Activated naive CD8-positive, alpha-beta T cell treated with anti-CD3 and anti-CD28 coated beads for 36 hours (primary cell): ENCODE results near the gene CERS6. TPM values are rescaled to one million over a fixed set of nuclear protein-coding genes. Genes with fewer than 3 reads are reported as not detected.

Experiments
- DNase-seq: peaks from one replicate; pipeline ENCODE4 v3.0.0; 2021
- H3K27ac Mint-ChIP-seq: one replicate; pipeline ENCODE4 v1.8.0; 2022; ENCODE audit warnings: mild to moderate bottlenecking, moderate library complexity, mixed read lengths
- H3K27me3 Mint-ChIP-seq: one replicate; pipeline ENCODE4 v1.8.0; 2022; ENCODE audit warnings: mild to moderate bottlenecking, mixed read lengths
- H3K36me3 Mint-ChIP-seq: one replicate; pipeline ENCODE4 v1.8.0; 2021; ENCODE audit warnings: mild to moderate bottlenecking, mixed read lengths
- H3K4me1 Mint-ChIP-seq: one replicate; pipeline ENCODE4 v1.8.0; 2021; ENCODE audit warnings: mixed read lengths
- H3K4me3 Mint-ChIP-seq: one replicate; pipeline ENCODE4 v1.8.0; 2022; ENCODE audit warnings: mild to moderate bottlenecking, moderate library complexity, mixed read lengths
- H3K9me3 Mint-ChIP-seq: one replicate; pipeline ENCODE4 v1.8.0; 2022; ENCODE audit warnings: mixed read lengths
- total RNA-seq, 2 experiments: library from RNA; stranded (reverse); gene quantifications; one replicate each; pipeline ENCODE4 v1.2.3, GENCODE V29; 2021

Gene CERS6
- total RNA-seq, 2 experiments from 2014 or later: 20.6 to 21.3 TPM

GRCh38 chr2:168585700-168586099 is 129.6 kb downstream of the CERS6 start:
- DNase-seq: no peak
- H3K4me1 Mint-ChIP-seq: peaks cover 60% of the 10 kb centered on the region
- H3K27me3 Mint-ChIP-seq: no peaks in the 10 kb centered on the region
- no peak overlapping the region for H3K4me3 Mint-ChIP-seq
- H3K9me3 Mint-ChIP-seq: peaks cover 2% of the 10 kb centered on the region
- peaks cover 33% of the 10 kb centered on the region for H3K36me3 Mint-ChIP-seq
- H3K27ac Mint-ChIP-seq: no peak overlapping the region

- H3K27me3 Mint-ChIP-seq: no peaks in the 10 kb centered on the region
- H3K36me3 Mint-ChIP-seq: peaks cover 23% of the 10 kb centered on the region
- peaks cover 49% of the 10 kb centered on the region for H3K4me1 Mint-ChIP-seq
- no peak overlapping the region for H3K4me3 Mint-ChIP-seq
- DNase-seq: no peak
- no peak overlapping the region for H3K27ac Mint-ChIP-seq
- no peaks in the 10 kb centered on the region for H3K9me3 Mint-ChIP-seq
Observed at GRCh38 chr2:168587307-168587706, 131.2 kb downstream of the CERS6 start.

- no peaks in the 10 kb centered on the region for H3K27me3 Mint-ChIP-seq
- no peak overlapping the region for H3K4me3 Mint-ChIP-seq
- peaks cover 31% of the 10 kb centered on the region for H3K4me1 Mint-ChIP-seq
- no peak overlapping the region for H3K27ac Mint-ChIP-seq
- no peaks in the 10 kb centered on the region for H3K9me3 Mint-ChIP-seq
- DNase-seq: no peak
- H3K36me3 Mint-ChIP-seq: peaks cover 15% of the 10 kb centered on the region
Observed at GRCh38 chr2:168589236-168590211, 133.5 kb downstream of the CERS6 start.

- no peak for DNase-seq
- peaks cover 20% of the 10 kb centered on the region for H3K36me3 Mint-ChIP-seq
- H3K27ac Mint-ChIP-seq: no peak overlapping the region
- H3K27me3 Mint-ChIP-seq: no peaks in the 10 kb centered on the region
- H3K9me3 Mint-ChIP-seq: peaks cover 1% of the 10 kb centered on the region
- H3K4me3 Mint-ChIP-seq: no peak overlapping the region
- H3K4me1 Mint-ChIP-seq: peaks cover 35% of the 10 kb centered on the region
Observed at GRCh38 chr2:168592181-168592831, 136.2 kb downstream of the CERS6 start.

- Mint-ChIP-seq H3K4me3 (no peak overlapping the region), H3K4me1 (peaks cover 30% of the 10 kb centered on the region), H3K36me3 (peaks cover 14% of the 10 kb centered on the region), H3K27me3 (no peaks in the 10 kb centered on the region), H3K27ac (no peak overlapping the region), H3K9me3 (peaks cover 1% of the 10 kb centered on the region)
- no peak for DNase-seq
Observed at GRCh38 chr2:168593713-168594112, 137.6 kb downstream of the CERS6 start.

GRCh38 chr2:168594778-168595177 is 138.7 kb downstream of the CERS6 start:
- Mint-ChIP-seq H3K36me3 (peaks cover 15% of the 10 kb centered on the region), H3K4me1 (peaks cover 27% of the 10 kb centered on the region), H3K27me3 (no peaks in the 10 kb centered on the region), H3K9me3 (peaks cover 1% of the 10 kb centered on the region), H3K4me3 (no peak overlapping the region), H3K27ac (no peak overlapping the region)
- DNase-seq: no peak

GRCh38 chr2:168596881-168597655 is 141.0 kb downstream of the CERS6 start:
- no peaks in the 10 kb centered on the region for H3K27me3 Mint-ChIP-seq
- H3K4me1 Mint-ChIP-seq: peaks cover 29% of the 10 kb centered on the region
- no peak for DNase-seq
- peaks cover 1% of the 10 kb centered on the region for H3K9me3 Mint-ChIP-seq
- H3K4me3 Mint-ChIP-seq: no peak overlapping the region
- no peak overlapping the region for H3K27ac Mint-ChIP-seq
- H3K36me3 Mint-ChIP-seq: peaks cover 30% of the 10 kb centered on the region

- Mint-ChIP-seq H3K27me3 (no peaks in the 10 kb centered on the region), H3K4me3 (no peak overlapping the region), H3K36me3 (peaks cover 49% of the 10 kb centered on the region), H3K9me3 (peaks cover 14% of the 10 kb centered on the region), H3K27ac (no peak overlapping the region), H3K4me1 (peaks cover 30% of the 10 kb centered on the region)
- DNase-seq: no peak
Observed at GRCh38 chr2:168599738-168600137, 143.7 kb downstream of the CERS6 start.

- no peak overlapping the region for H3K4me3 Mint-ChIP-seq
- H3K9me3 Mint-ChIP-seq: peaks cover 20% of the 10 kb centered on the region
- DNase-seq: no peak
- no peaks in the 10 kb centered on the region for H3K27me3 Mint-ChIP-seq
- H3K4me1 Mint-ChIP-seq: peaks cover 24% of the 10 kb centered on the region
- H3K27ac Mint-ChIP-seq: no peak overlapping the region
- peaks cover 56% of the 10 kb centered on the region for H3K36me3 Mint-ChIP-seq
Observed at GRCh38 chr2:168600949-168601348, 144.9 kb downstream of the CERS6 start.

GRCh38 chr2:168601741-168602140 is 145.7 kb downstream of the CERS6 start:
- no peak for DNase-seq
- Mint-ChIP-seq H3K27me3 (no peaks in the 10 kb centered on the region), H3K4me1 (peaks cover 26% of the 10 kb centered on the region), H3K27ac (no peak overlapping the region), H3K9me3 (peaks cover 26% of the 10 kb centered on the region), H3K36me3 (peaks cover 57% of the 10 kb centered on the region), H3K4me3 (no peak overlapping the region)

GRCh38 chr2:168602379-168602778 is 146.3 kb downstream of the CERS6 start:
- Mint-ChIP-seq H3K4me3 (no peak overlapping the region), H3K36me3 (peaks cover 56% of the 10 kb centered on the region), H3K27me3 (no peaks in the 10 kb centered on the region), H3K9me3 (peaks cover 27% of the 10 kb centered on the region), H3K4me1 (peaks cover 23% of the 10 kb centered on the region), H3K27ac (no peak overlapping the region)
- no peak for DNase-seq

- Mint-ChIP-seq H3K27ac (no peak overlapping the region), H3K27me3 (no peaks in the 10 kb centered on the region), H3K4me3 (no peak overlapping the region), H3K9me3 (peaks cover 27% of the 10 kb centered on the region), H3K36me3 (peaks cover 56% of the 10 kb centered on the region), H3K4me1 (peaks cover 28% of the 10 kb centered on the region)
- no peak for DNase-seq
Observed at GRCh38 chr2:168602846-168603401, 146.9 kb downstream of the CERS6 start.

- DNase-seq: no peak
- Mint-ChIP-seq H3K4me3 (no peak overlapping the region), H3K9me3 (peaks cover 27% of the 10 kb centered on the region), H3K27ac (no peak overlapping the region), H3K36me3 (peaks cover 56% of the 10 kb centered on the region), H3K4me1 (peaks cover 32% of the 10 kb centered on the region), H3K27me3 (no peaks in the 10 kb centered on the region)
Observed at GRCh38 chr2:168603439-168603961, 147.4 kb downstream of the CERS6 start.

GRCh38 chr2:168604252-168604651 is 148.2 kb downstream of the CERS6 start:
- Mint-ChIP-seq H3K27ac (no peak overlapping the region), H3K9me3 (peaks cover 27% of the 10 kb centered on the region), H3K4me1 (peaks cover 32% of the 10 kb centered on the region), H3K4me3 (no peak overlapping the region), H3K27me3 (no peaks in the 10 kb centered on the region), H3K36me3 (peaks cover 57% of the 10 kb centered on the region)
- DNase-seq: no peak
